ENCODE results near the gene PCNX2.

Gene PCNX2

GRCh38 chr1:233121947-233122559 is 173.5 kb downstream of the PCNX2 start:
- no peak overlapping the region for H3K4me2 ChIP-seq (ENCODE audit: low read depth, low read length, poor library complexity, severe bottlenecking)
- H3K36me3 ChIP-seq (ENCODE audit: low read length), result no peaks in the 10 kb centered on the region
- no peak overlapping the region for H2AFZ ChIP-seq (ENCODE audit: low read depth, low read length, severe bottlenecking)
- H3K9me2 ChIP-seq (replicated peaks; ENCODE audit: insufficient read depth, low read length), result no peaks in the 10 kb centered on the region
- no peak overlapping the region for H3K27ac ChIP-seq (ENCODE audit: low read depth, low read length)
- H3K9ac ChIP-seq (ENCODE audit: low read length), result no peak overlapping the region
- no peaks in the 10 kb centered on the region for H3F3A ChIP-seq (ENCODE audit: insufficient read depth)
- no peaks in the 10 kb centered on the region for H3K9me3 ChIP-seq (ENCODE audit: insufficient read depth, low read length)
- TF ChIP-seq EZH2phosphoT487 (conservative IDR thresholded peaks at IDR 0.05; ENCODE audit: low read length), result no peak
- TF ChIP-seq CTCF (IDR thresholded peaks at IDR 0.05; ENCODE audit: insufficient read depth, low read length, poor library complexity, severe bottlenecking), result no peak
- no peaks in the 10 kb centered on the region for H3K79me2 ChIP-seq (ENCODE audit: insufficient read depth, low read length)
- H3K27me3 ChIP-seq (ENCODE audit: low read length), result no peaks in the 10 kb centered on the region
- H4K20me1 ChIP-seq (ENCODE audit: low read depth, low read length), result no peaks in the 10 kb centered on the region
- no peak overlapping the region for H3K4me3 ChIP-seq (ENCODE audit: insufficient read depth, low read length, poor library complexity, severe bottlenecking)

GRCh38 chr1:233114860-233115259 is 180.7 kb downstream of the PCNX2 start:
- H3K4me2 ChIP-seq (ENCODE audit: low read depth, low read length, poor library complexity, severe bottlenecking), result no peak overlapping the region
- H3K9me2 ChIP-seq (replicated peaks; ENCODE audit: insufficient read depth, low read length), result no peaks in the 10 kb centered on the region
- no peak overlapping the region for H2AFZ ChIP-seq (ENCODE audit: low read depth, low read length, severe bottlenecking)
- H3K36me3 ChIP-seq (ENCODE audit: low read length), result no peaks in the 10 kb centered on the region
- H3F3A ChIP-seq (ENCODE audit: insufficient read depth), result no peaks in the 10 kb centered on the region
- H3K9me3 ChIP-seq (ENCODE audit: insufficient read depth, low read length), result no peaks in the 10 kb centered on the region
- no peak overlapping the region for H3K4me3 ChIP-seq (ENCODE audit: insufficient read depth, low read length, poor library complexity, severe bottlenecking)
- no peaks in the 10 kb centered on the region for H4K20me1 ChIP-seq (ENCODE audit: low read depth, low read length)
- TF ChIP-seq CTCF (IDR thresholded peaks at IDR 0.05; ENCODE audit: insufficient read depth, low read length, poor library complexity, severe bottlenecking) (no peak), EZH2phosphoT487 (conservative IDR thresholded peaks at IDR 0.05; ENCODE audit: low read length) (no peak)
- no peak overlapping the region for H3K27ac ChIP-seq (ENCODE audit: low read depth, low read length)
- H3K79me2 ChIP-seq (ENCODE audit: insufficient read depth, low read length), result no peaks in the 10 kb centered on the region
- H3K27me3 ChIP-seq (ENCODE audit: low read length), result no peaks in the 10 kb centered on the region
- no peak overlapping the region for H3K9ac ChIP-seq (ENCODE audit: low read length)

GRCh38 chr1:233114159-233114558 is 181.4 kb downstream of the PCNX2 start:
- Histone ChIP-seq H3K27me3 (ENCODE audit: low read length) (no peaks in the 10 kb centered on the region), H2AFZ (ENCODE audit: low read depth, low read length, severe bottlenecking) (no peak overlapping the region), H3K79me2 (ENCODE audit: insufficient read depth, low read length) (no peaks in the 10 kb centered on the region), H4K20me1 (ENCODE audit: low read depth, low read length) (no peaks in the 10 kb centered on the region), H3K9ac (ENCODE audit: low read length) (no peak overlapping the region), H3K9me3 (ENCODE audit: insufficient read depth, low read length) (no peaks in the 10 kb centered on the region), H3F3A (ENCODE audit: insufficient read depth) (no peaks in the 10 kb centered on the region), H3K36me3 (ENCODE audit: low read length) (no peaks in the 10 kb centered on the region), H3K4me2 (ENCODE audit: low read depth, low read length, poor library complexity, severe bottlenecking) (no peak overlapping the region), H3K9me2 (replicated peaks; ENCODE audit: insufficient read depth, low read length) (no peaks in the 10 kb centered on the region), H3K27ac (ENCODE audit: low read depth, low read length) (no peak overlapping the region), H3K4me3 (ENCODE audit: insufficient read depth, low read length, poor library complexity, severe bottlenecking) (no peak overlapping the region)
- TF ChIP-seq CTCF (IDR thresholded peaks at IDR 0.05; ENCODE audit: insufficient read depth, low read length, poor library complexity, severe bottlenecking), result no peak
- no peak for TF ChIP-seq EZH2phosphoT487 (conservative IDR thresholded peaks at IDR 0.05; ENCODE audit: low read length)
